Lower lobe of right lung (tissue), 2 donors: ENCODE measurements around the gene HARS1. TPM values are rescaled to one million over a fixed set of nuclear protein-coding genes. Genes with fewer than 3 reads are reported as not detected.

Source experiments
- ATAC-seq, 2 donors: fragments of 200-7000 bp; cut with Tn5 transposase; one replicate each; pipeline ENCODE4 v1.9.1; 2020 to 2022; ENCODE audit warnings: mild to moderate bottlenecking in 2 of 2, moderate library complexity in 2 of 2
- DNase-seq: peaks from one replicate; pipeline ENCODE4 v3.0.0-alpha.2; 2020
- H3K27ac ChIP-seq: fragments of 200-600 bp; one replicate; pipeline ENCODE4 v1.8.0; 2022
- H3K27me3 ChIP-seq: fragments of 200-600 bp; one replicate; pipeline ENCODE4 v1.8.0; 2022; ENCODE audit warnings: low read depth
- H3K36me3 ChIP-seq: fragments of 200-600 bp; one replicate; pipeline ENCODE4 v1.8.0; 2022; ENCODE audit warnings: mild to moderate bottlenecking
- H3K4me1 ChIP-seq: fragments of 200-600 bp; one replicate; pipeline ENCODE4 v1.8.0; 2022
- H3K4me3 ChIP-seq: fragments of 200-600 bp; one replicate; pipeline ENCODE4 v1.8.0; 2022; ENCODE audit warnings: mild to moderate bottlenecking
- H3K9me3 ChIP-seq: fragments of 200-600 bp; one replicate; pipeline ENCODE4 v1.8.0; 2022
- CTCF ChIP-seq: fragments of 200-600 bp; IDR thresholded peaks from one replicate; pipeline ENCODE4 v1.8.0; 2022; ENCODE audit warnings: antibody characterized with exemption, mild to moderate bottlenecking
- intact Hi-C: fragments of 100-400 bp; cut with DNase I; formaldehyde crosslinking; loops from one replicate; pipeline ENCODE4 v1.11.0; 2022
- total RNA-seq: library from RNA; stranded (reverse); fragmentation: NEBNext Ultra II Directional; extraction: Animal tissue kit (Norgen Biotek cat#: 25700); gene quantifications from one replicate; pipeline ENCODE4 v1.2.1, GENCODE V29; 2021
- donor health status: DM: no; HTN: yes; CAD: no; lungs with severe emphysema.

Gene HARS1
- total RNA-seq, 1 donor from 2014 or later, result 44.5 TPM

DNA sequence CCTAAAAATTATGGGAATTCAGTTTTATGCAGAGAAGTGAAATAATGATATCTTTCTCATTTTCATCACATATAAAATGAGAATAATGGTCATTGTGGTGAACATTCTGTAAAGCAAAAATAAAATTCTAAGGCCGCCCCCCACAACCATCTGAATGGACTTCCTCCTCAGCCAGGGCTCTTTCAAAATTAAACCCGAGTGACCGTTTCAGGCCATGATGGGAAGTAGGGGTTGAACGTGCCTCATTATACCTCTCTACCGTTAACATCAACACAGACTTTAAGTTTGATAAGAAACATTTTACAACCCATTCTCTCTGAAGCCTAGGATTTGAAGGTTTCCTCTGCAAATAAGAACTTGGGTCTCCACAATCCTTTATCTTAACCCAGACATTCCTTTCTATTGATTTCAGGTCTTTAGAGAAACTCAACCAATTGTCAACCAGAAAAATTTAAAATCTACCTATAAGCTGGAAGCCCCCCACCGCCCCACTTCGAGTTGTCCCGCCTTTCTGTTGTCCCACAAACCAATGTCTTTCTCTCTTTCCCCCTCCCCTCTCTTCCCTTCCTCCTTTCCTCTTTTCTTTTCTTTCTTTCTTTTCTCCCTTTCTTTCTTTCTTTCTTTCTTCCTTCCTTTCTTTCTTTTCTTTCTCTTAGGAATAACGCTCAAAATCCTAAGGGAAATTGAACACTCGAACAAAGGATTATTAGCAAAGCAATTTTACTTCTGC, 53.6 kb downstream of the HARS1 start:
- H3K9me3 ChIP-seq, result no peaks in the 10 kb centered on the region

GRCh38 chr5:140635291-140636257, 55.6 kb downstream of the HARS1 start:
- Histone ChIP-seq H3K27ac (no peak overlapping the region), H3K4me3 (no peak overlapping the region), H3K27me3 (no peaks in the 10 kb centered on the region), H3K36me3 (no peaks in the 10 kb centered on the region), H3K4me1 (peaks cover 60% of the 10 kb centered on the region), H3K9me3 (no peaks in the 10 kb centered on the region)
- DNase-seq (no peak), ATAC-seq (no peak)
- TF ChIP-seq CTCF, result no peak
- intact Hi-C loops, result loop anchor here (10.0 kb wide), 1 partner anchor 71 kb away; the partner anchor contains the start of genes APBB3 and SLC35A4

More for the DNA sequence above, 53.6 kb downstream of the HARS1 start:
- H3K4me3 ChIP-seq, result no peak overlapping the region
- peaks cover 7% of the 10 kb centered on the region for H3K36me3 ChIP-seq
- no peak for TF ChIP-seq CTCF
- no peaks in the 10 kb centered on the region for H3K27me3 ChIP-seq
- H3K27ac ChIP-seq, result no peak overlapping the region
- H3K4me1 ChIP-seq, result peaks cover 45% of the 10 kb centered on the region
- ATAC-seq (no peak), DNase-seq (no peak)
- intact Hi-C loops, result loop anchor here (10.0 kb wide), 1 partner anchor 73 kb away; the partner anchor contains the start of genes APBB3 and SLC35A4

DNA sequence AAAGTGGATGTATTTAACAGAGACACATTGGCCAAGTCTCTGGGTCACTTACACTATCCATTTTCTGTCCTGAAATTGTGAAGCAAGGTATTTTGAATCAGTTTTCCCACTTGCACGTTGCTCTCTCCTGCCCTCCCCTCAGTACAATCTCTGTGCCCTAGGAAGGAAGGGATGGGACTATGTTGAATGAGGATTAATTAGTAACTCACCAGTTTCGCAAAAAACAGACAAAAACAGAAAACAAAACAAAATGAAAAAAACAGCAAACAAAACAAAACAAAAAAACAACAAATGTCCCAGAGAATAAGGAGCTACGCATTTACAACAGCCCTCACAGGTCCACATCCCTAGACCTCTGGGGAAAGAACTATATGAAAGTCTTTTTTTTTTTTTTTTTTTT, 57.1 kb downstream of the HARS1 start:
- Histone ChIP-seq H3K4me1 (peaks cover 50% of the 10 kb centered on the region), H3K27ac (peak overlapping the region; percentile 83), H3K36me3 (no peaks in the 10 kb centered on the region), H3K4me3 (no peak overlapping the region), H3K9me3 (no peaks in the 10 kb centered on the region), H3K27me3 (no peaks in the 10 kb centered on the region)
- no peak for DNase-seq
- intact Hi-C loops, result loop anchor here (10.0 kb wide), 1 partner anchor 69 kb away; the partner anchor contains the start of genes APBB3 and SLC35A4
- no peak for ATAC-seq
- no peak for TF ChIP-seq CTCF

DNA sequence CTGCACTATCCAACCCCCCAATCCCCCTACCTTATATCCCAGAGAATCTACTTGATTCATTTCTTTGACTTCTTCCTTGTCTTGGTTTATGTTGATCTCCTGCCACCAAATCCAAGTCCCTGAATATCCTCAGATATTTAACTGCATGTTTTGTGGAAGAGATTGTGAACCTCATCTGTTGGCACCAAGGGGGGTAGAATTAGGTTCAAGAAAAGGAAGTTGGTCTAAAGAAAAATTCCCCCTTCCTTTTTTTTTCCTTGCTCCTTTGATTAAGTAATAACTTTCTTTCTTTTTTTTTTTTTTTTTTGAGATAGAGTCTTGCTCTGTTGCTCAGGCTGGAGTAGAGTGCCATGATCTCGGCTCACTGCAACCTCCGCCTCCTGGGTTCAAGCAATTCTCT, 57.7 kb downstream of the HARS1 start:
- Histone ChIP-seq H3K9me3 (no peaks in the 10 kb centered on the region), H3K36me3 (no peaks in the 10 kb centered on the region), H3K27me3 (no peaks in the 10 kb centered on the region), H3K4me3 (peak overlapping the region; percentile 67), H3K27ac (peak overlapping the region; percentile 83), H3K4me1 (peaks cover 47% of the 10 kb centered on the region)
- intact Hi-C loops, result loop anchor here (10.0 kb wide), 1 partner anchor 69 kb away; the partner anchor contains the start of genes APBB3 and SLC35A4
- TF ChIP-seq CTCF, result no peak
- ATAC-seq (no peak), DNase-seq (no peak)

DNA sequence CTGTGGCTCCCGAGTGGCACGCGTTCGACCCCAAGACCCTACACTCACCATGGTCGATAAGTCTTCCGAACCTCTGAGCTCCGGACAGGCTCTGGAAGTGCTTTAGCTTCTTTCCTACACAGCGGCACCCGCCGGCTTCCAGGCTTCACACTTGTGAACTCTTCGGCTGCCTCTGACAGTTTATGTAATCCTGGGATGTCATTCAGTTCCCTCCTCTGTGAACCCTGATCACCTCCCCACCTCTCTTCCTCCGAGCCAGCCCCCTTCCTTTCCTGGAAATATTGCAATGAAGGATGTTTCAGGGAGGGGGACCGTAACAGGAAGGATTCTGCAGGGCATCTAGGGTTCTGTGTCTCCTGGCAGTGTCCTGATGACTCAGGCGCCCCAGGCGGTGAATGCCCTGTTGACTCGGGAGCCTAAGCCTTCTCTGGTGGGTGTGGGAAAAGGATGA, 58.1 kb downstream of the HARS1 start, which contains the start of gene CD14:
CD14 (minus strand) TSS at position 155 of the 451 bp plus-strand sequence; CDS start at position 51, 104 bp downstream.
- intact Hi-C loops, result loop anchor here (10.0 kb wide), 1 partner anchor 68 kb away; the partner anchor contains the start of genes APBB3 and SLC35A4
- Histone ChIP-seq H3K9me3 (no peaks in the 10 kb centered on the region), H3K4me3 (peak within 1 kb of the TSS; percentile 67), H3K4me1 (peaks cover 43% of the 10 kb centered on the region), H3K36me3 (no peaks in the 10 kb centered on the region), H3K27ac (peak within 1 kb of the TSS; percentile 83), H3K27me3 (no peaks in the 10 kb centered on the region)
- TF ChIP-seq CTCF, result peak; percentile 14
- DNase-seq (peak; percentile 77), ATAC-seq (peak; percentile 61 to 64)
